A549 (cell line): Measurements from ENCODE around the gene HMG20A. TPM values are rescaled to one million over a fixed set of nuclear protein-coding genes. Genes with fewer than 3 reads are reported as not detected.

Experiments
- ATAC-seq, 2 experiments: fragments of 200-7000 bp in 1 of 2; fragments of >200 bp in 1 of 2; cut with Nextera tagmentation in 1 of 2; cut with Tn5 transposase in 1 of 2; 3 replicates each; pipeline versions ENCODE4 v1.8.0 to v1.9.1; 2018 to 2020; ENCODE audit warnings: mild to moderate bottlenecking in 1 of 2, moderate library complexity in 1 of 2
- CTCF ChIA-PET: fragments of 300-600 bp; sonication (Branson Sonifier 250); formaldehyde crosslinking; extraction: SDS; loops from one replicate; lab custom pipeline; 2021; ENCODE audit warnings: antibody characterized with exemption, inconsistent platforms; lab: Yijun Ruan, JAX
- POLR2A ChIA-PET: fragments of 350-600 bp; formaldehyde crosslinking; extraction: SDS; loops from one replicate; lab custom pipeline; 2021; ENCODE audit warnings: antibody characterized with exemption, inconsistent platforms; lab: Yijun Ruan, JAX
- DNase-seq, 2 experiments: peaks; one replicate each; pipeline versions ENCODE4 v3.0.0 to v3.0.0-alpha.2; 2011 to 2016; ENCODE audit warnings: low read depth in 1 of 2, low spot score in 1 of 2
- FAIRE-seq: peaks from 2 replicates; lab custom pipeline; 2011; peaks lifted over from hg19 to GRCh38; lab: Jason Lieb, UNC
- H3K27ac ChIP-seq, 2 experiments: fragments of >200 bp; sonication (Bioruptor Twin); formaldehyde crosslinking; 3 replicates each; pipeline ENCODE4 v1.5.1; 2016 to 2017
- H3K4me1 ChIP-seq: fragments of >200 bp; sonication (Bioruptor Twin); formaldehyde crosslinking; 3 replicates; pipeline ENCODE4 v1.6.1; 2016
- H3K4me2 ChIP-seq: fragments of >200 bp; sonication (Bioruptor Twin); formaldehyde crosslinking; 3 replicates; pipeline ENCODE4 v1.6.1; 2016
- H3K4me3 ChIP-seq: fragments of >200 bp; sonication (Bioruptor Twin); formaldehyde crosslinking; 3 replicates; pipeline ENCODE4 v1.5.1; 2016
- H3K9me3 ChIP-seq: fragments of >200 bp; sonication (Bioruptor Twin); formaldehyde crosslinking; 3 replicates; pipeline ENCODE4 v1.6.1; 2016
- BHLHE40 ChIP-seq: IDR thresholded peaks from 2 replicates; pipeline ENCODE4 v1.6.1; 2012; ENCODE audit warnings: low read depth, low read length, inconsistent platforms
- FOSL2 ChIP-seq, 2 experiments: fragments of 450-650 bp in 1 of 2; fragments of >200 bp in 1 of 2; sonication (Bioruptor Twin) in 1 of 2; formaldehyde crosslinking; IDR thresholded peaks; 2 replicates each; pipeline versions ENCODE4 v1.5.0 to v1.6.1; 2016 to 2020; ENCODE audit warnings: mild to moderate bottlenecking in 1 of 2, moderate library complexity in 1 of 2
- HDAC2 ChIP-seq: fragments of 200-600 bp; sonication (generic); IDR thresholded peaks from 2 replicates; pipeline ENCODE4 v1.6.1; 2016
- HOXA7 ChIP-seq: fragments of 250-450 bp; sonication (Bioruptor Pico); IDR thresholded peaks from 2 replicates; pipeline ENCODE4 v1.5.0; 2020; ENCODE audit warnings: mild to moderate bottlenecking, moderate library complexity
- HOXB13 ChIP-seq: fragments of 250-450 bp; sonication (Bioruptor Pico); IDR thresholded peaks from 2 replicates; pipeline ENCODE4 v1.5.0; 2020; ENCODE audit warnings: low read depth, mild to moderate bottlenecking, moderate library complexity
- HOXB5 ChIP-seq: fragments of 250-450 bp; sonication (Bioruptor Pico); IDR thresholded peaks from 2 replicates; pipeline ENCODE4 v1.5.0; 2020; ENCODE audit warnings: mild to moderate bottlenecking, moderate library complexity
- JUN ChIP-seq, 2 experiments: fragments of >200 bp; sonication (Bioruptor Twin); formaldehyde crosslinking; IDR thresholded peaks; 2 replicates in 1 of 2; 3 replicates in 1 of 2; pipeline ENCODE4 v1.6.1; 2016 to 2017
- JUNB ChIP-seq: fragments of >200 bp; sonication (Bioruptor Twin); formaldehyde crosslinking; IDR thresholded peaks from 2 replicates; pipeline ENCODE4 v1.6.1; 2016
- MYC ChIP-seq: IDR thresholded peaks from 2 replicates; pipeline ENCODE4 v1.6.1; 2012; ENCODE audit warnings: mild to moderate bottlenecking, inconsistent platforms, low read length, improper control_type of control experiment, borderline replicate concordance
- NFE2L2 ChIP-seq: fragments of 150-350 bp; conservative IDR thresholded peaks from 2 replicates; pipeline ENCODE4 v1.6.1; 2014; ENCODE audit warnings: low read length
- PHF8 ChIP-seq: fragments of 200-600 bp; sonication (generic); IDR thresholded peaks from 2 replicates; pipeline ENCODE4 v1.6.1; 2016; ENCODE audit warnings: low read depth, mild to moderate bottlenecking, antibody characterized with exemption, moderate library complexity, borderline replicate concordance
- RCOR1 ChIP-seq: fragments of 150-350 bp; IDR thresholded peaks from 2 replicates; pipeline ENCODE4 v1.6.1; 2014; ENCODE audit warnings: antibody characterized with exemption, low read length, low read depth
- RFX5 ChIP-seq: fragments of 450-650 bp; IDR thresholded peaks from 2 replicates; pipeline ENCODE4 v1.7.1; 2014; ENCODE audit warnings: antibody characterized with exemption, mild to moderate bottlenecking, moderate library complexity
- TFCP2L1 ChIP-seq: fragments of 250-450 bp; sonication (Bioruptor Pico); IDR thresholded peaks from 2 replicates; pipeline ENCODE4 v1.5.0; 2021; ENCODE audit warnings: mild to moderate bottlenecking
- ZNF302 ChIP-seq: fragments of 250-450 bp; sonication (Bioruptor Pico); IDR thresholded peaks from 2 replicates; pipeline ENCODE4 v1.9.0; 2021; ENCODE audit warnings: inconsistent platforms, mild to moderate bottlenecking, moderate library complexity
- WGBS: methylation state at CpG from one replicate; pipeline ENCODE4 v1.1.6; 2017; ENCODE audit errors: missing lambda C conversion rate; 5-methylcytosine and 5-hydroxymethylcytosine counted together
- polyA plus RNA-seq, 4 experiments: library from polyadenylated mRNA; depleted of rRNA in 3 of 4; stranded (reverse); fragments of >200 nt; fragmentation: RNase III in 1 of 4; extraction: RNeasy Plus Mini Kit Qiagen cat#74134 plus additional on column Dnase treatment in 1 of 4; gene quantifications; 2 replicates in 3 of 4; 3 replicates in 1 of 4; pipeline ENCODE4 v1.2.3, GENCODE V29; 2011 to 2017
- TF ChIP-seq, protein P1 (sequence below): fragments of >200 bp; sonication (Bioruptor Twin); formaldehyde crosslinking; IDR thresholded peaks from 2 replicates; pipeline ENCODE4 v1.6.1; 2016
- TF ChIP-seq, protein P2 (sequence below): fragments of >200 bp; sonication (Bioruptor Twin); formaldehyde crosslinking; IDR thresholded peaks from 3 replicates; pipeline ENCODE4 v1.5.1; 2016
- TF ChIP-seq, protein P3 (sequence below): fragments of 150-350 bp; IDR thresholded peaks from 2 replicates; pipeline ENCODE4 v1.6.1; 2014; ENCODE audit warnings: low read depth, mild to moderate bottlenecking, low read length
- TF ChIP-seq, protein P4 (sequence below): fragments of 250-450 bp; sonication (Bioruptor Pico); IDR thresholded peaks from 2 replicates; pipeline ENCODE4 v1.5.0; 2020; ENCODE audit warnings: low read depth, mild to moderate bottlenecking, moderate library complexity

Gene HMG20A
- polyA plus RNA-seq, 2 of the 4 experiments (the other 2 are of a cell fraction): 29.5 to 85.1 TPM

DNA sequence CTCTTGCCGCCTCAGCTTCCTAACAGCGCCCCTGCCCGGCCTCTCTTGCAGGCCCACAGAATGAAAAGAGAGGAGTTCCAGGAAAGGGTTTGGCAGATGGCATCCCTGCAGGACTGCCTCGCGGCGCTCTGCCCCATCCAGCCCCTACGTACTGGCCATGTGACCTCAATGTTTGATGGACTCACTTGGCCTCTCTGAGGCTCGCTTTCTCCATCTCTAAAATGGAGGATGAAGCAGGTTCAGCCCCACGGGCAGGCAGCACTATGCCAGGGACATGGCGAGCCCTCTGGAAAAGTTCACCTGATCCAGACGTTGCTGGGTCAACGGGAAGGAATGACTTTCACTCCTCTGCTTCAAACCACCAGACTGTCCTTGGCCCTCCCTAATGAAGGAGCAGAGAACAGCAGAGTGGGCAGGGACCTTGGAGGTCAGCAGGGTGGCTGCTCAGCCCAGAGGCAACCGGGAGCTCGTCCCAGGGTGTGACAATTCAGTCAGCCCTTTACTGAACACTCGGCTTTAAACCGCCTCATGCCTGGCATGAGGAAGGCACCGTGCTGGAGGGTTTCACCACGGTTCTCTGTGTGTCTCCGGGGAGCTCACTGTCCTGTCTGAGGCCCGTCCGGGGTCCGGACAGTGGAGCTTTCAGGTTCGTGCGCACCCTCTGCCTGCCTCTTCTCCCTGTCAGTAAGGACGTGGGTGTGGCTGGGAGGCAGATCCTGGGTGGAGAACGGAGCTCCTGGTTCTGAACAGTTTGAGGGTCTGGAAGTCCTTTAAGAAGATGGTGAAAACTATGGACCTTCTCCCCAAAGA is 110.7 kb downstream of the HMG20A start:
- no peak overlapping the region for H3K4me3 ChIP-seq
- no peak for DNase-seq
- no peak; a peak in 1 of 6 replicates for ATAC-seq
- 63% methylated on average over 20 of the region's 26 CpGs for WGBS
- FAIRE-seq: no peak
- no peaks in the 10 kb centered on the region for H3K9me3 ChIP-seq
- POLR2A ChIA-PET: no interaction called here
- H3K4me2 ChIP-seq: no peak overlapping the region
- H3K4me1 ChIP-seq: no peaks in the 10 kb centered on the region
- TF ChIP-seq RFX5: no peak
- TF ChIP-seq HOXB5 (CRISPR knock-in tag): no peak
- TF ChIP-seq ZNF302 (CRISPR knock-in tag): no peak
- TF ChIP-seq, protein P1, sequence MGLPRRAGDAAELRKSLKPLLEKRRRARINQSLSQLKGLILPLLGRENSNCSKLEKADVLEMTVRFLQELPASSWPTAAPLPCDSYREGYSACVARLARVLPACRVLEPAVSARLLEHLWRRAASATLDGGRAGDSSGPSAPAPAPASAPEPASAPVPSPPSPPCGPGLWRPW: no peak
- no peak for TF ChIP-seq HDAC2
- no peak for TF ChIP-seq HOXB13
- no peak for TF ChIP-seq JUN (IDR thresholded peaks at IDR 0.05)
- TF ChIP-seq MYC: no peak
- no peak for TF ChIP-seq NFE2L2
- TF ChIP-seq, protein P2, sequence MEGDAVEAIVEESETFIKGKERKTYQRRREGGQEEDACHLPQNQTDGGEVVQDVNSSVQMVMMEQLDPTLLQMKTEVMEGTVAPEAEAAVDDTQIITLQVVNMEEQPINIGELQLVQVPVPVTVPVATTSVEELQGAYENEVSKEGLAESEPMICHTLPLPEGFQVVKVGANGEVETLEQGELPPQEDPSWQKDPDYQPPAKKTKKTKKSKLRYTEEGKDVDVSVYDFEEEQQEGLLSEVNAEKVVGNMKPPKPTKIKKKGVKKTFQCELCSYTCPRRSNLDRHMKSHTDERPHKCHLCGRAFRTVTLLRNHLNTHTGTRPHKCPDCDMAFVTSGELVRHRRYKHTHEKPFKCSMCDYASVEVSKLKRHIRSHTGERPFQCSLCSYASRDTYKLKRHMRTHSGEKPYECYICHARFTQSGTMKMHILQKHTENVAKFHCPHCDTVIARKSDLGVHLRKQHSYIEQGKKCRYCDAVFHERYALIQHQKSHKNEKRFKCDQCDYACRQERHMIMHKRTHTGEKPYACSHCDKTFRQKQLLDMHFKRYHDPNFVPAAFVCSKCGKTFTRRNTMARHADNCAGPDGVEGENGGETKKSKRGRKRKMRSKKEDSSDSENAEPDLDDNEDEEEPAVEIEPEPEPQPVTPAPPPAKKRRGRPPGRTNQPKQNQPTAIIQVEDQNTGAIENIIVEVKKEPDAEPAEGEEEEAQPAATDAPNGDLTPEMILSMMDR: no peak
- no peak for TF ChIP-seq FOSL2 (IDR thresholded peaks at IDR 0.05)
- no peak for TF ChIP-seq FOSL2 (CRISPR knock-in tag; IDR thresholded peaks at IDR 0.05)
- TF ChIP-seq, protein P3, sequence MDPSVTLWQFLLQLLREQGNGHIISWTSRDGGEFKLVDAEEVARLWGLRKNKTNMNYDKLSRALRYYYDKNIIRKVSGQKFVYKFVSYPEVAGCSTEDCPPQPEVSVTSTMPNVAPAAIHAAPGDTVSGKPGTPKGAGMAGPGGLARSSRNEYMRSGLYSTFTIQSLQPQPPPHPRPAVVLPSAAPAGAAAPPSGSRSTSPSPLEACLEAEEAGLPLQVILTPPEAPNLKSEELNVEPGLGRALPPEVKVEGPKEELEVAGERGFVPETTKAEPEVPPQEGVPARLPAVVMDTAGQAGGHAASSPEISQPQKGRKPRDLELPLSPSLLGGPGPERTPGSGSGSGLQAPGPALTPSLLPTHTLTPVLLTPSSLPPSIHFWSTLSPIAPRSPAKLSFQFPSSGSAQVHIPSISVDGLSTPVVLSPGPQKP: no peak
- TF ChIP-seq, all 56 proteins: peak for 0
- CTCF ChIA-PET: interaction anchor here (0.9 to 9.7 kb wide), 4 partner anchors 10 to 412 kb away, joined by 3 to 97 read pairs (median 4); no protein-coding TSS in a partner anchor
- H3K27ac ChIP-seq: no peak overlapping the region

DNA sequence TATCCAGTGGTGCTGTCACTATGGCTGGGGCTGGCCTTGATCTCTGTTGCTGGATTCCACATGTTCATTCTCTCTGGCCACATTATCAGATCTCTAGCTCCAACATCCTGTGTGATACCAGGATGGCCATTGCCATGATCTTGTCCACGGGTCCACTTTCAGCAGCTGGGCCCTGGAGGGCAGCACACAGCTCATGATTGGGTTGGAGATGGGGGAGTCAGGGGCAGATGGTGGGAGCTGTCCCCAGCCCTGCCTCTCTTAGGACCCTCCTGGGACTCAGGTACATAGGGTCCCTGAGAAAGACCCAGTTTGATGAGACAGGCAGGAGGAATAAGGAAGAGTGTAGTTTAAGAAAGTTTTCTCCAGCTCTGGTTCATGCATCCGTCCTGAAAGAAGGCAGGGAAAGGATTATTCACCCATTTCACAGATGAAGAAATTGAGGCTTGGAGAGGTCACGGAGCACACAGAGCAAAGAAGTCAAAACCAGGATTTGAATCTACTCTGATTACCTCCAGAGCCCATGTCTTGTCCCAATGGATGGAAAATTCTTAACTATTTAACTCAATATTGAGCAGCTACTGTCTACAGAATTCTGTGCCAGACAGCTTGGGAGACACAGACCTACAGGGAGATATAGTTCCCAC is 111.5 kb downstream of the HMG20A start:
- ATAC-seq (no peak), DNase-seq (no peak), FAIRE-seq (no peak)
- Histone ChIP-seq H3K27ac (no peak overlapping the region), H3K4me1 (no peaks in the 10 kb centered on the region), H3K4me3 (no peak overlapping the region), H3K9me3 (no peaks in the 10 kb centered on the region), H3K4me2 (no peak overlapping the region)
- no peak for TF ChIP-seq HOXA7 (CRISPR knock-in tag)
- no peak for TF ChIP-seq JUNB
- TF ChIP-seq BHLHE40: no peak
- TF ChIP-seq PHF8: no peak
- no peak for TF ChIP-seq TFCP2L1 (CRISPR knock-in tag)
- TF ChIP-seq, protein P4, sequence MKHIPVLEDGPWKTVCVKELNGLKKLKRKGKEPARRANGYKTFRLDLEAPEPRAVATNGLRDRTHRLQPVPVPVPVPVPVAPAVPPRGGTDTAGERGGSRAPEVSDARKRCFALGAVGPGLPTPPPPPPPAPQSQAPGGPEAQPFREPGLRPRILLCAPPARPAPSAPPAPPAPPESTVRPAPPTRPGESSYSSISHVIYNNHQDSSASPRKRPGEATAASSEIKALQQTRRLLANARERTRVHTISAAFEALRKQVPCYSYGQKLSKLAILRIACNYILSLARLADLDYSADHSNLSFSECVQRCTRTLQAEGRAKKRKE: no peak
- no peak for TF ChIP-seq RCOR1
- WGBS: 29% methylated on average over 3 of the region's 3 CpGs
- POLR2A ChIA-PET: interaction anchor here (1.1 kb wide), 1 partner anchor 10 kb away, joined by 3 read pairs; no protein-coding TSS in a partner anchor
- CTCF ChIA-PET: interaction anchor here (0.9 to 9.7 kb wide), 4 partner anchors 9 to 413 kb away, joined by 3 to 97 read pairs (median 4); no protein-coding TSS in a partner anchor
